HEK293 (cell line): ENCODE results near the gene PRPF31.

Source experiments
- CTCF ChIA-PET: fragments of 350-600 bp; formaldehyde crosslinking; extraction: SDS; loops from one replicate; lab custom pipeline; 2021; ENCODE audit warnings: antibody characterized with exemption; lab: Yijun Ruan, JAX
- POLR2A ChIA-PET: fragments of 300-600 bp; formaldehyde crosslinking; extraction: SDS; loops from one replicate; lab custom pipeline; 2020; ENCODE audit warnings: antibody characterized with exemption, inconsistent platforms; lab: Yijun Ruan, JAX
- H3K27ac ChIP-seq: fragments of 200-500 bp; sonication (Bioruptor generic); 2 replicates; pipeline ENCODE4 v1.5.1; 2014; ENCODE audit warnings: low read depth, low read length, control low read depth, inconsistent platforms; ENCODE audit errors: extremely low read depth
- H3K36me3 ChIP-seq, 2 experiments: fragments of 200-500 bp in 1 of 2; sonication (Bioruptor generic) in 1 of 2; 1 replicate in 1 of 2; 2 replicates in 1 of 2; pipeline ENCODE4 v1.5.1; 2014 to 2017; ENCODE audit warnings: inconsistent platforms in 2 of 2, low read length in 2 of 2; ENCODE audit not compliant: control insufficient read depth in 2 of 2, insufficient read depth in 1 of 2
- H3K4me1 ChIP-seq: fragments of 200-500 bp; sonication (Bioruptor generic); 2 replicates; pipeline ENCODE4 v1.5.1; 2014; ENCODE audit warnings: mild to moderate bottlenecking, low read length, inconsistent platforms; ENCODE audit not compliant: control insufficient read depth, insufficient read depth
- H3K4me3 ChIP-seq: 2 replicates; pipeline ENCODE4 v1.5.1; 2011; ENCODE audit warnings: low read depth, mild to moderate bottlenecking, control low read depth, low read length, moderate library complexity
- H3K9me3 ChIP-seq: fragments of 200-500 bp; sonication (Bioruptor generic); 2 replicates; pipeline ENCODE4 v1.5.1; 2014; ENCODE audit warnings: low read depth, low read length, inconsistent platforms; ENCODE audit not compliant: control insufficient read depth, insufficient read depth
- GFI1B ChIP-seq: fragments of 450-650 bp; formaldehyde crosslinking; IDR thresholded peaks from 2 replicates; pipeline ENCODE4 v1.5.1; 2016; ENCODE audit warnings: missing biosample characterization, missing genetic modification characterization
- GLIS1 ChIP-seq: fragments of 450-650 bp; formaldehyde crosslinking; IDR thresholded peaks from 2 replicates; pipeline ENCODE4 v1.5.1; 2016; ENCODE audit warnings: missing biosample characterization, missing genetic modification characterization
- KLF1 ChIP-seq: fragments of 450-650 bp; formaldehyde crosslinking; IDR thresholded peaks from 2 replicates; pipeline ENCODE4 v1.5.1; 2016; ENCODE audit warnings: missing biosample characterization, missing genetic modification characterization
- KLF8 ChIP-seq: fragments of 450-650 bp; formaldehyde crosslinking; IDR thresholded peaks from 2 replicates; pipeline ENCODE4 v1.5.1; 2016; ENCODE audit warnings: missing biosample characterization, missing genetic modification characterization
- KLF9 ChIP-seq: fragments of 450-650 bp; formaldehyde crosslinking; IDR thresholded peaks from 2 replicates; pipeline ENCODE4 v1.5.1; 2016; ENCODE audit warnings: missing biosample characterization, missing genetic modification characterization, low read depth
- PRDM1 ChIP-seq: fragments of 450-650 bp; formaldehyde crosslinking; IDR thresholded peaks from 2 replicates; pipeline ENCODE4; 2016; ENCODE audit warnings: missing biosample characterization, missing genetic modification characterization
- SP2 ChIP-seq: fragments of 450-650 bp; formaldehyde crosslinking; IDR thresholded peaks from 2 replicates; pipeline ENCODE4 v1.5.1; 2016; ENCODE audit warnings: missing biosample characterization, missing genetic modification characterization
- WT1 ChIP-seq: fragments of 450-650 bp; formaldehyde crosslinking; IDR thresholded peaks from 2 replicates; pipeline ENCODE4 v1.5.1; 2016; ENCODE audit warnings: missing biosample characterization, missing genetic modification characterization
- ZBTB48 ChIP-seq: fragments of 450-650 bp; formaldehyde crosslinking; IDR thresholded peaks from 2 replicates; pipeline ENCODE4 v1.5.1; 2016; ENCODE audit warnings: missing biosample characterization, missing genetic modification characterization
- ZNF112 ChIP-seq: fragments of 450-650 bp; formaldehyde crosslinking; IDR thresholded peaks from 2 replicates; pipeline ENCODE4 v1.5.0; 2017; ENCODE audit warnings: missing biosample characterization, missing genetic modification characterization
- ZNF48 ChIP-seq: fragments of 450-650 bp; formaldehyde crosslinking; IDR thresholded peaks from 2 replicates; pipeline ENCODE4 v1.5.1; 2016; ENCODE audit warnings: missing biosample characterization, missing genetic modification characterization
- ZNF514 ChIP-seq: fragments of 450-650 bp; formaldehyde crosslinking; IDR thresholded peaks from 2 replicates; pipeline ENCODE4 v1.5.1; 2016; ENCODE audit warnings: missing biosample characterization, missing genetic modification characterization
- ZNF600 ChIP-seq: fragments of 450-650 bp; formaldehyde crosslinking; IDR thresholded peaks from 2 replicates; pipeline ENCODE4 v1.5.1; 2016; ENCODE audit warnings: missing biosample characterization, missing genetic modification characterization
- ZNF623 ChIP-seq: fragments of 450-650 bp; formaldehyde crosslinking; IDR thresholded peaks from 2 replicates; pipeline ENCODE4 v1.5.1; 2016; ENCODE audit warnings: missing biosample characterization, missing genetic modification characterization
- ZNF701 ChIP-seq: fragments of 450-650 bp; formaldehyde crosslinking; IDR thresholded peaks from 2 replicates; pipeline ENCODE4 v1.5.1; 2016; ENCODE audit warnings: missing biosample characterization, missing genetic modification characterization
- TF ChIP-seq, protein P1 (sequence below): fragments of 450-650 bp; formaldehyde crosslinking; IDR thresholded peaks from 2 replicates; pipeline ENCODE4 v1.5.1; 2017; ENCODE audit warnings: missing biosample characterization, missing genetic modification characterization
- TF ChIP-seq, protein P2 (sequence below): fragments of 450-650 bp; formaldehyde crosslinking; optimal IDR thresholded peaks from 2 replicates; pipeline ENCODE3; 2016; ENCODE audit warnings: missing biosample characterization, mild to moderate bottlenecking, missing genetic modification characterization
- TF ChIP-seq, protein P3 (sequence below): fragments of 450-650 bp; formaldehyde crosslinking; IDR thresholded peaks from 2 replicates; pipeline ENCODE4 v1.5.1; 2016; ENCODE audit warnings: missing biosample characterization, missing genetic modification characterization, low read depth
- TF ChIP-seq, protein P4 (sequence below): fragments of 450-650 bp; formaldehyde crosslinking; IDR thresholded peaks from 2 replicates; pipeline ENCODE4 v1.5.1; 2016; ENCODE audit warnings: missing biosample characterization, missing genetic modification characterization
- TF ChIP-seq, protein P5 (sequence below): fragments of 450-650 bp; formaldehyde crosslinking; IDR thresholded peaks from 2 replicates; pipeline ENCODE4 v1.5.1; 2016; ENCODE audit warnings: missing biosample characterization, missing genetic modification characterization

Gene PRPF31

DNA sequence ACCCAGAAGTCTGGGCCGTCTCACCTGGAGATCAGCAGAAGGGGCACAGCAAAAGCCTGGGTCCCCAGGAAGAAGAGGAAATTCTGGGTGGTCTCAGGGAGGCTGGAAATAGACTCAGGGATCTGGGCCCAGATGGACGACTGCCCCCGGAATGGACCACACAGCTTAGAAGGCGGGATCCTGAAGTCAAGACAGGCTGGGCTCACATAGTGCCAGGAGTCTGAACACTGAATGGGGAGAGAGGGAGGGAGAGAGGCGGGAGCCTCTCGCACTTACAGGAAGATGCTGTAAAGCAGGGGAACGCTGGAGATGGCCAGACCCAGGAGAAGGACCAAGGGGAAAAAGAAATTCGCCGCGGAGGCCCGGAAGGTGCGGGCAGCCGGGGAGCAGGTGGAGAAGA is 45.3 kb downstream of the PRPF31 start:
- TF ChIP-seq GLIS1 (no peak), ZNF112 (tag by site-specific recombination) (no peak), ZBTB48 (no peak), ZNF514 (tag by site-specific recombination) (no peak), ZNF623 (tag by site-specific recombination) (no peak)
- TF ChIP-seq, protein P1, sequence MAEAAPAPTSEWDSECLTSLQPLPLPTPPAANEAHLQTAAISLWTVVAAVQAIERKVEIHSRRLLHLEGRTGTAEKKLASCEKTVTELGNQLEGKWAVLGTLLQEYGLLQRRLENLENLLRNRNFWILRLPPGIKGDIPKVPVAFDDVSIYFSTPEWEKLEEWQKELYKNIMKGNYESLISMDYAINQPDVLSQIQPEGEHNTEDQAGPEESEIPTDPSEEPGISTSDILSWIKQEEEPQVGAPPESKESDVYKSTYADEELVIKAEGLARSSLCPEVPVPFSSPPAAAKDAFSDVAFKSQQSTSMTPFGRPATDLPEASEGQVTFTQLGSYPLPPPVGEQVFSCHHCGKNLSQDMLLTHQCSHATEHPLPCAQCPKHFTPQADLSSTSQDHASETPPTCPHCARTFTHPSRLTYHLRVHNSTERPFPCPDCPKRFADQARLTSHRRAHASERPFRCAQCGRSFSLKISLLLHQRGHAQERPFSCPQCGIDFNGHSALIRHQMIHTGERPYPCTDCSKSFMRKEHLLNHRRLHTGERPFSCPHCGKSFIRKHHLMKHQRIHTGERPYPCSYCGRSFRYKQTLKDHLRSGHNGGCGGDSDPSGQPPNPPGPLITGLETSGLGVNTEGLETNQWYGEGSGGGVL (tag by site-specific recombination) = no peak
- TF ChIP-seq, protein P2, sequence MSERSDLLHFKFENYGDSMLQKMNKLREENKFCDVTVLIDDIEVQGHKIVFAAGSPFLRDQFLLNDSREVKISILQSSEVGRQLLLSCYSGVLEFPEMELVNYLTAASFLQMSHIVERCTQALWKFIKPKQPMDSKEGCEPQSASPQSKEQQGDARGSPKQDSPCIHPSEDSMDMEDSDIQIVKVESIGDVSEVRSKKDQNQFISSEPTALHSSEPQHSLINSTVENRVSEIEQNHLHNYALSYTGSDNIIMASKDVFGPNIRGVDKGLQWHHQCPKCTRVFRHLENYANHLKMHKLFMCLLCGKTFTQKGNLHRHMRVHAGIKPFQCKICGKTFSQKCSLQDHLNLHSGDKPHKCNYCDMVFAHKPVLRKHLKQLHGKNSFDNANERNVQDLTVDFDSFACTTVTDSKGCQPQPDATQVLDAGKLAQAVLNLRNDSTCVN = no peak
- Histone ChIP-seq H3K36me3 (peaks cover 8 to 22% of the 10 kb centered on the region in 2 experiments; a peak in 2 of 3 replicates), H3K27ac (peak overlapping the region; percentile 78; the same call in 1 of the 2 replicates), H3K9me3 (no peaks in the 10 kb centered on the region), H3K4me1 (peaks cover 4% of the 10 kb centered on the region; the same call in 1 of the 2 replicates), H3K4me3 (peak overlapping the region; percentile 73)
- ChIA-PET POLR2A (interaction anchor here (0.5 to 3.2 kb wide), 9 partner anchors 8 to 269 kb away, joined by 3 to 60 read pairs (median 6); partner anchors contain the start of genes CNOT3, MBOAT7, TFPT and TMC4), CTCF (interaction anchor here (1.3 kb wide), 1 partner anchor 13 kb away, joined by 5 read pairs; no protein-coding TSS in a partner anchor)

DNA sequence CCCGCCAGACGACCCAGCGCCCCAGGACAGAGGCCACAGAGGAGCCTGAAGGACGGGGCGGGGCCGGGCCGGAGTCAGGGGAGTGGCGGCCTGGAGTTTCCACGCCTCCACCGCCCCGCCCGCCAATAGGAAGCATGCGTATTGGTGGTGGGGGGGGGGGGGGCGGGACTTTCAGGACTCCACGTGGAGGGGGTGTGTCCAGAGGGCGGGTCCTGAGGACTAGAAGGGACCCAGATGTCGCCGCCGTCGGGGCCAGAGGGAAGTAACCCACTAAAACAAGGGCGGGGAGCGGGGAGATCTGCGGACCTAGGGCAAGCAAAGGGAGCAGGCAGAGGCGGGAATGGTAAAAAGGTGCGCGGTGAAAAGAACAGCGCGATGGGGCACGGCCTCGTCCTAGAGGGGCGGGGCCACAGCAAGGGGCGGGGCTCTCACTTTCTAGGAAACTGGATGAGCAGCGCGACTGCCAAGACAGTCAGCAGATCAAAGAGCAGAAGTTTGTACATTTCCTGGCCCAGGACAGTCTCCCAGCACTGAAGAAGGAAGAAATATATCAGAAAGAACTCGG is 46.8 kb downstream of the PRPF31 start:
- Histone ChIP-seq H3K27ac (no peak overlapping the region), H3K9me3 (no peaks in the 10 kb centered on the region), H3K36me3 (peaks cover 7% of the 10 kb centered on the region in 2 experiments; a peak in 2 of 3 replicates), H3K4me1 (peaks cover 4% of the 10 kb centered on the region; the same call in 1 of the 2 replicates), H3K4me3 (no peak overlapping the region)
- ChIA-PET CTCF (no interaction called here), POLR2A (interaction anchor here (3.6 kb wide), 1 partner anchor 25 kb away, joined by 17 read pairs; the partner anchor contains the start of gene CNOT3)
- TF ChIP-seq SP2 = peak; percentile 27; the same call in 1 of the 2 replicates
- no peak for TF ChIP-seq ZNF600
- 0 out of 2 replicates have a peak, but pooled peaks have one; percentile 41 for TF ChIP-seq KLF8 (tag by site-specific recombination)
- TF ChIP-seq, protein P3, sequence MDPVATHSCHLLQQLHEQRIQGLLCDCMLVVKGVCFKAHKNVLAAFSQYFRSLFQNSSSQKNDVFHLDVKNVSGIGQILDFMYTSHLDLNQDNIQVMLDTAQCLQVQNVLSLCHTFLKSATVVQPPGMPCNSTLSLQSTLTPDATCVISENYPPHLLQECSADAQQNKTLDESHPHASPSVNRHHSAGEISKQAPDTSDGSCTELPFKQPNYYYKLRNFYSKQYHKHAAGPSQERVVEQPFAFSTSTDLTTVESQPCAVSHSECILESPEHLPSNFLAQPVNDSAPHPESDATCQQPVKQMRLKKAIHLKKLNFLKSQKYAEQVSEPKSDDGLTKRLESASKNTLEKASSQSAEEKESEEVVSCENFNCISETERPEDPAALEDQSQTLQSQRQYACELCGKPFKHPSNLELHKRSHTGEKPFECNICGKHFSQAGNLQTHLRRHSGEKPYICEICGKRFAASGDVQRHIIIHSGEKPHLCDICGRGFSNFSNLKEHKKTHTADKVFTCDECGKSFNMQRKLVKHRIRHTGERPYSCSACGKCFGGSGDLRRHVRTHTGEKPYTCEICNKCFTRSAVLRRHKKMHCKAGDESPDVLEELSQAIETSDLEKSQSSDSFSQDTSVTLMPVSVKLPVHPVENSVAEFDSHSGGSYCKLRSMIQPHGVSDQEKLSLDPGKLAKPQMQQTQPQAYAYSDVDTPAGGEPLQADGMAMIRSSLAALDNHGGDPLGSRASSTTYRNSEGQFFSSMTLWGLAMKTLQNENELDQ (tag by site-specific recombination) = no peak
- no peak for TF ChIP-seq ZNF701 (tag by site-specific recombination)
- no peak for TF ChIP-seq GFI1B

DNA sequence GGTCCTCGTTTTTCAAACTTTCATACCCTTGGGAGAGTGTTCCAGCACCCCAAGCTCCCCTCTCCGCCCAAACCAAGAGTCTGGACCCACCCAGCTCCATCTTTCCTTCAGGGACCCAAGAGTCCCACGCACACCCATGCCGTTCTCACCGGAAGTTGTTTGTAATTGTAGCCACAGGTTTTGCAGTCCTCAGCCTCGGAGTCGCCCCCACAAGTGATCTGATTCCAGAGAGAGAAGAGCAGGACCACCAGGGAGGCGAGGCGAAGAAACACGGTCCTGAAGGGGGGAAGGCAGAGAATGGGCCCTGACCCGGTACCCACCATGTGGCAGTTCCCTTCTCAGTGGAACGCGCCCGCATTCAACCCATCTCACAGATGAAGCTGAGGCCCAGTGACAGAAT is 47.3 kb downstream of the PRPF31 start:
- Histone ChIP-seq H3K4me1 (peaks cover 4% of the 10 kb centered on the region; the same call in 1 of the 2 replicates), H3K27ac (no peak overlapping the region), H3K4me3 (no peak overlapping the region), H3K36me3 (peaks cover 1 to 3% of the 10 kb centered on the region in 2 experiments; a peak in 2 of 3 replicates), H3K9me3 (no peaks in the 10 kb centered on the region)
- POLR2A ChIA-PET = interaction anchor here (3.6 kb wide), 1 partner anchor 26 kb away, joined by 17 read pairs; the partner anchor contains the start of gene CNOT3
- CTCF ChIA-PET = no interaction called here
- TF ChIP-seq KLF1 (tag by site-specific recombination) (no peak), KLF9 (tag by site-specific recombination) (no peak), WT1 (tag by site-specific recombination) (no peak), ZNF48 (no peak), PRDM1 (tag by site-specific recombination) (no peak)
- TF ChIP-seq, protein P4, sequence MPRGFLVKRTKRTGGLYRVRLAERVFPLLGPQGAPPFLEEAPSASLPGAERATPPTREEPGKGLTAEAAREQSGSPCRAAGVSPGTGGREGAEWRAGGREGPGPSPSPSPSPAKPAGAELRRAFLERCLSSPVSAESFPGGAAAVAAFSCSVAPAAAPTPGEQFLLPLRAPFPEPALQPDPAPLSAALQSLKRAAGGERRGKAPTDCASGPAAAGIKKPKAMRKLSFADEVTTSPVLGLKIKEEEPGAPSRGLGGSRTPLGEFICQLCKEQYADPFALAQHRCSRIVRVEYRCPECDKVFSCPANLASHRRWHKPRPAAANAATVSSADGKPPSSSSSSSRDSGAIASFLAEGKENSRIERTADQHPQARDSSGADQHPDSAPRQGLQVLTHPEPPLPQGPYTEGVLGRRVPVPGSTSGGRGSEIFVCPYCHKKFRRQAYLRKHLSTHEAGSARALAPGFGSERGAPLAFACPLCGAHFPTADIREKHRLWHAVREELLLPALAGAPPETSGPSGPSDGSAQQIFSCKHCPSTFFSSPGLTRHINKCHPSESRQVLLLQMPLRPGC (tag by site-specific recombination) = no peak
- TF ChIP-seq, protein P5, sequence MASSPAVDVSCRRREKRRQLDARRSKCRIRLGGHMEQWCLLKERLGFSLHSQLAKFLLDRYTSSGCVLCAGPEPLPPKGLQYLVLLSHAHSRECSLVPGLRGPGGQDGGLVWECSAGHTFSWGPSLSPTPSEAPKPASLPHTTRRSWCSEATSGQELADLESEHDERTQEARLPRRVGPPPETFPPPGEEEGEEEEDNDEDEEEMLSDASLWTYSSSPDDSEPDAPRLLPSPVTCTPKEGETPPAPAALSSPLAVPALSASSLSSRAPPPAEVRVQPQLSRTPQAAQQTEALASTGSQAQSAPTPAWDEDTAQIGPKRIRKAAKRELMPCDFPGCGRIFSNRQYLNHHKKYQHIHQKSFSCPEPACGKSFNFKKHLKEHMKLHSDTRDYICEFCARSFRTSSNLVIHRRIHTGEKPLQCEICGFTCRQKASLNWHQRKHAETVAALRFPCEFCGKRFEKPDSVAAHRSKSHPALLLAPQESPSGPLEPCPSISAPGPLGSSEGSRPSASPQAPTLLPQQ (tag by site-specific recombination) = no peak
